Activated T-helper 17 cell treated with anti-CD3 and anti-CD28 coated beads, Interleukin-2, amount 50 U/mL, for 72 hours (primary cell): Measurements from ENCODE around the gene BMPR1A. TPM values are rescaled to one million over a fixed set of nuclear protein-coding genes. Genes with fewer than 3 reads are reported as not detected.
"Not testable (repeated sequence)": the region's sequence is repeated elsewhere in the genome, so short reads cannot be mapped to it uniquely, and the experiment has no call there.

Experiments
- ATAC-seq: fragments of 150-1000 bp; cut with Tn5 transposase; replicated peaks from 2 replicates; pipeline ENCODE4 v1.10.0; 2021; ENCODE audit warnings: mild to moderate bottlenecking, moderate library complexity
- H3K27ac Mint-ChIP-seq: one replicate; pipeline ENCODE4 v1.8.0; 2022; ENCODE audit warnings: mixed read lengths
- H3K27me3 Mint-ChIP-seq: one replicate; pipeline ENCODE4 v1.8.0; 2022; ENCODE audit warnings: mixed read lengths
- H3K36me3 Mint-ChIP-seq: one replicate; pipeline ENCODE4 v1.8.0; 2022; ENCODE audit warnings: low read depth, mild to moderate bottlenecking, mixed read lengths
- H3K4me1 Mint-ChIP-seq: one replicate; pipeline ENCODE4 v1.8.0; 2022; ENCODE audit warnings: mixed read lengths
- H3K4me3 Mint-ChIP-seq: one replicate; pipeline ENCODE4 v1.8.0; 2022; ENCODE audit warnings: mild to moderate bottlenecking, mixed read lengths
- H3K9me3 Mint-ChIP-seq: one replicate; pipeline ENCODE4 v1.8.0; 2022; ENCODE audit warnings: mixed read lengths
- total RNA-seq, 2 donors: library from RNA; stranded (reverse); gene quantifications; one replicate each; pipeline ENCODE4 v1.2.3, GENCODE V29; 2022

Gene BMPR1A
- total RNA-seq, 2 donors from 2014 or later = 11.1 to 14.4 TPM

DNA sequence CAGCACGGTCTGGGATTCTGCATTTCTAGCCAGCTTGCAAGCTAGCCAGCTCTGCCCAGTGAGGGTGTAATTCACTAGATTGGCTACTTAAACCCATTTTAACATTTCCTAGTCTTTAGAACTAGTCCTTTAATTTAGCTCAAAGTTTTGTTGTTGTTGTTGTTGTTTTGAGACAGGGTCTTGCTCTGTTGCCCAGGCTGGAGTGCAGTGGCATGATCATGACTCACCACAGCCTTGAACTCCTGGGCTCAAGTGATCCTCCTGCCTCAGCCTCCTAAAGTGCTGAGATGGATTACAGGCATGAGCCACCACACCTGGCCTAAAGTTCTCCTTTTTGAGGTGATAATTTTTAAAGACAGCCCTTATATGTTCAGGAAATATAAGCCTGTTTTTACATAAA, 94.1 kb downstream of the BMPR1A start:
- H3K27ac Mint-ChIP-seq = no peak overlapping the region
- H3K9me3 Mint-ChIP-seq = no peaks in the 10 kb centered on the region
- no peaks in the 10 kb centered on the region for H3K27me3 Mint-ChIP-seq
- no peak for ATAC-seq
- H3K4me1 Mint-ChIP-seq = no peaks in the 10 kb centered on the region
- no peak overlapping the region for H3K4me3 Mint-ChIP-seq
- peaks cover 20% of the 10 kb centered on the region for H3K36me3 Mint-ChIP-seq

DNA sequence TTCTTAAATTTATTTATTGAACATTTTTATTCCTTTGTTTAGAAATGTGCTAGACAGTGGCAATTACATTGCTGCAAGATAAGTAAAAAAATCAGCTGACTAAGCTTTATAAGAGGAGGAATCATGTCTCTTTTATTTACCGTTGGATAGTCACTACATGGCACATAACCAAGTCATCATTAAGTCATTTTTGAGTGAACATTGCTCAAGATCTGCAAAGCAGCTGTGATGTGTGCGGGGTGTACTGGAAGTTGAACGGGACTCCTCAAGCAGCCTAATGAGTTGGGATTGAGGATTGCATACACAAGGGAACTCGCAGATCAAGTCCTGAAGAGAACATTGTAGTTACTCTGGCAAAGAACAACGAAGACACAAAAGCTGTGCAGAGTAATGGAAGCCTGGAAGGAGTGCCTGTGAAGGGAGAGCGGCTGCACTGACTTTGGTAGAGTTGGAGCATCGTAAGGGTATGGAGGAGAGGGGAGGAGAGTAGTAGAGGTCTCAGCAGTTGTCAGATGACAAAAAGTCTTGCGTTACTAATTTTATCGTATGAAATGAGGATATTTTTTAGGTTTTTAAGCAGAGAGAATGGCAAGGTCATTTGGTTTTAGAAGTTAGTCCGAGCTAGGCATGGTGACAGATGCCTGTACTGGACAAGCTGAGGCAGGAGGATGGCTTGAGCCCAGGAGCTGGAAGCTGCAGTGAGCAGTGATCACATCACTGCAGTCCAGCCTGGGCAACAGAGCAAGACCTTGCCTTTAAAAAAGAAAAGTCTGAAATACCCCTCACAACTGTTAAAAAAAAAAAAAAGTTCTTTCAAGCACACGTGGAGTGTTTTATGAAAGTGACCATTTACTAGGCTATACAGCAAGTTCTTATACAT, 95.1 kb downstream of the BMPR1A start:
- H3K4me3 Mint-ChIP-seq = no peak overlapping the region
- peaks cover 20% of the 10 kb centered on the region for H3K36me3 Mint-ChIP-seq
- H3K27me3 Mint-ChIP-seq = no peaks in the 10 kb centered on the region
- no peak for ATAC-seq
- no peaks in the 10 kb centered on the region for H3K4me1 Mint-ChIP-seq
- no peak overlapping the region for H3K27ac Mint-ChIP-seq
- H3K9me3 Mint-ChIP-seq = no peaks in the 10 kb centered on the region

DNA sequence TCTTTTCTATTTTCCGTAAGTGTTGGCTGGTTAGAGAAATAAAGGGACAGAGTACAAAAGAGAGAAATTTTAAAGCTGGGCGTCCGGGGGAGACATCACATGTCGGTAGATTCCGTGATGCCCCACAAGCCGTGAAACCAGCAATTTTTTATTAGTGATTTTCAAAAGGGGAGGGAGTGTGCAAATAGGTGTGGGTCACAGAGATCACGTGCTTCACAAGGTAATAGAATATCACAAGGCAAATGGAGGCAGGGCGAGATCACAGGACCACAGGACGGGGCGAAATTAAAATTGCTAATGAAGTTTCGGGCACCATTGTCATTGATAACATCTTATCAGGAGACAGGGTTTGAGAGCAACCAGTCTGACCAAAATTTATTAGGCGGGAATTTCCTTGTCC, 97.2 kb downstream of the BMPR1A start:
- not testable (repeated sequence) for H3K27me3 Mint-ChIP-seq, H3K9me3 Mint-ChIP-seq, H3K4me3 Mint-ChIP-seq, H3K27ac Mint-ChIP-seq, ATAC-seq, H3K4me1 Mint-ChIP-seq
- peaks cover 20% of the 10 kb centered on the region for H3K36me3 Mint-ChIP-seq

DNA sequence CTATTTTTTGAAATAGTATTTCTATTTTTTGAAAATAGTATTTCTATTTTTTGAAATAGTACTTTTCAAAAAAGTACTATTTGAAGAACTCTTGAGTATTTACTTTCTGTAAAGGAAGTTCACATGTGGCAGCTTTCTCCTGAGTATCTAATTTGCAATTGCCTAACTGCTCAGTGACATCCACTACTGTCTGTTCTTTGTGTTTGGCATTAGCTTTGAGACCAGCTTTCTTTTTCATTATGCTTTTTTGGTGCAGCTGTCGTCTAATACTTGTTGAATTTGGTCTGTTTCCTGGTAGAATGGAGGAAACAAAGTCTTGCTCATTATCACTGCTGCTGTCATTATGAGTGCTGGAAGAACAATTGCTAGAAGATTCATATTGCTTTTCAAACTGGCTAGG, 99.1 kb downstream of the BMPR1A start:
- Mint-ChIP-seq H3K4me1 (no peaks in the 10 kb centered on the region), H3K9me3 (no peaks in the 10 kb centered on the region), H3K36me3 (peaks cover 20% of the 10 kb centered on the region), H3K27me3 (no peaks in the 10 kb centered on the region), H3K27ac (no peak overlapping the region), H3K4me3 (no peak overlapping the region)
- ATAC-seq = no peak

DNA sequence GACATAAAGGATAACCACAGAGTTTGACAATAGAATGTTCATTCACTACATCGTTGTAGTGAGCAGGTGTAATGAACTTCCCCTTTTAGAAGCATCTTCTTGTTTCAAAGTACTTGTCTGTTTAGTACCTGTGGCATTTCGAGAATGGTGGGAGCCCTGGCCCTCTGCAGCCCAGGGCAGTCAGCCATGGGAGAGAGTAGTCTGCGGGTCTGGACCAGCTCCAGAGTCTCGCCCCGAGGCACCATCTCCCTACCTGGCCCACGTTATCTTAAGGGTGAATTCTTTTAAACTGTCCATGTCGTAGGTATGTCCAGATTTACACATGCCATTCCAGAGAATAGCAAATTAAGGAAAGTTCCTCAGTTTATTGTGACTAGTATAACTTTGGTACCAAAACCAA, 99.7 kb downstream of the BMPR1A start:
- Mint-ChIP-seq H3K4me3 (no peak overlapping the region), H3K9me3 (no peaks in the 10 kb centered on the region), H3K4me1 (no peaks in the 10 kb centered on the region), H3K27me3 (no peaks in the 10 kb centered on the region), H3K27ac (no peak overlapping the region), H3K36me3 (peaks cover 20% of the 10 kb centered on the region)
- ATAC-seq = no peak

DNA sequence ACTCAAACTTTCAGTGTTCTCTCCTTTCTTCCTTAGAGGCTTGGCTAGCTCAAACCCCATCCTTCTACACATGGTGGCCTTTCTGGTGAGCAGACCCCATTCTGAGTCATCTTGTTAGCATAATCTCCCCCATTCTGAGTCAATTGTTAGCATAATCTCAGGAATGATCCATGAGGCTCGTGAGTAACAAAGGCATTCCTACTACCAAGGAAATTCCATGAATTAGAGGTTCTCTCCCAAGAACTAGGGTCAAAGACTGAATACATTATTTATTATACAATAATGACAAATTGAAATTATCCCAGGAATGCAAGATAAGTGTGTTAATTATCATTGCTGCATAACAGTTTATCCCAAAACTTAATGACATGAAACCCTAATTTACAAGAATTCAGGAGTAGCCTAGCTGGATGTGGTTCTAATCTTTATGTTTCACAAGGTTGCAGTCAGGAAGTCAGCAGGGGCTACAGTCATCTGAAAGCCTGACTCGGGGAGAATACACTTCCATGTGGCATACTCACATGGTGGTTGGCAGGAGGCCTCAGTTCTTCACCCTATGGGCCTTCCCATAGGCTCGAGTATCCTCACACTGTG, 100.8 kb downstream of the BMPR1A start:
- no peak overlapping the region for H3K4me3 Mint-ChIP-seq
- no peaks in the 10 kb centered on the region for H3K27me3 Mint-ChIP-seq
- peaks cover 9% of the 10 kb centered on the region for H3K36me3 Mint-ChIP-seq
- no peak for ATAC-seq
- H3K9me3 Mint-ChIP-seq = no peaks in the 10 kb centered on the region
- no peaks in the 10 kb centered on the region for H3K4me1 Mint-ChIP-seq
- no peak overlapping the region for H3K27ac Mint-ChIP-seq

DNA sequence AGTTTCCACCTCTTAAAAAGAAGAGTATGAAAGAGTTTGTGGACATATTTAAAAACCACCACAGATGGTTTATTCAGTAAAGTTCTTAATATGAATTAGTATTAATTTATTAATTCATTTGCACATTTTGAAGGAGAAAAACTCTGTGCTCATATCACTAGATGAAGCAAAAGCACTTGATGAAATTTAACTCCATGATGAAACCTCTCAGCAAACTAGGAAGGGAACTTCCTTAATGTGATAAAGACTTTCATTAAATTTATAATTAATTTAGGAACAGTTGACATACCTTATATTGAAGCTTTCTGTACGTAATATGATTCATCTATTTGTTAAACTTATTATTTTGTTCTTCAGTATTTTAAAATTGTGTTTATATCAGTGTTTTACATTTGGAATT, 101.6 kb downstream of the BMPR1A start:
- H3K4me1 Mint-ChIP-seq = no peaks in the 10 kb centered on the region
- no peak overlapping the region for H3K27ac Mint-ChIP-seq
- ATAC-seq = no peak
- no peaks in the 10 kb centered on the region for H3K27me3 Mint-ChIP-seq
- H3K9me3 Mint-ChIP-seq = no peaks in the 10 kb centered on the region
- H3K4me3 Mint-ChIP-seq = no peak overlapping the region
- peaks cover 5% of the 10 kb centered on the region for H3K36me3 Mint-ChIP-seq

DNA sequence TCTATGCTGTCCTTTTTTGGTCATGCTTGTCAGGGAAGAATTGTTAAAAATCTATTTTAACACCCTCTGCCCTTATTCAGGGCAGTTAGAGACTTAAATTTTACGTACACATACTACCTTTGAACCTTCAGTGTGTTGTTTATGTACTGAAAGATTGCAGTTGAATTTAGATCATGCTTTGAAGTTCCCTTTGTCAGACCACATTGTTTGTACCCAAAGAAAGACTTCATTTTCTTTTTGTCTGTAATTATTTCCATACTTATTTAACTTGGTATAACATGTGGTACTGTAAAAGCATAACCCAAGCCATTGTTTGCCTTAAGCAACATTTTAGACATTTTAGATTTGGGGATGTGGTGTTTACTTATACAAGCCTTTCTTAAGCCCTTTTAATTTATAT, 104.9 kb downstream of the BMPR1A start:
- ATAC-seq = no peak
- no peaks in the 10 kb centered on the region for H3K9me3 Mint-ChIP-seq

DNA sequence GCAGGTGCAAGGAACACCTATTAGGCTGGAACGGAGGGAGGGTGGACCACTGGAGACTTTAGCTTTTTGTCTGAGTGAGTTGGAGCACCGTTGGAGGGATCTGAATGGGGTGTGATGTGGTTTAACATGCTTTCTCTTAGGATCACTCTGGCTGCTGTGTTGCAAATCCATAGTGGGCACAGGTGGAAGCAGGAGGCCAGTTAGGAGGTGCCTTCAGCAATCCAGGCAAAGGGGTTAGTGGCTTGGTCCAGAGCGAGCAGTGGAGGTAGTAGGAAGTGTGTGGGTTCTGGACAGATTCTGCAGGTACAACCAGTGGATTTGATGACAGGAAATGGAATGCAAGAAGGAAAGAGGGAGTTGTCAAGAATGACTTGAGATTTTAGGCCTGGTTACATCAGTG, 106.0 kb downstream of the BMPR1A start:
- no peaks in the 10 kb centered on the region for H3K4me1 Mint-ChIP-seq
- no peak for ATAC-seq
- H3K27ac Mint-ChIP-seq = no peak overlapping the region
- H3K36me3 Mint-ChIP-seq = no peaks in the 10 kb centered on the region
- no peaks in the 10 kb centered on the region for H3K9me3 Mint-ChIP-seq
- H3K27me3 Mint-ChIP-seq = no peaks in the 10 kb centered on the region
- no peak overlapping the region for H3K4me3 Mint-ChIP-seq

More for the DNA sequence above, 104.9 kb downstream of the BMPR1A start:
- no peak overlapping the region for H3K27ac Mint-ChIP-seq
- H3K4me3 Mint-ChIP-seq = no peak overlapping the region
- no peaks in the 10 kb centered on the region for H3K4me1 Mint-ChIP-seq
- no peaks in the 10 kb centered on the region for H3K36me3 Mint-ChIP-seq
- H3K27me3 Mint-ChIP-seq = no peaks in the 10 kb centered on the region

DNA sequence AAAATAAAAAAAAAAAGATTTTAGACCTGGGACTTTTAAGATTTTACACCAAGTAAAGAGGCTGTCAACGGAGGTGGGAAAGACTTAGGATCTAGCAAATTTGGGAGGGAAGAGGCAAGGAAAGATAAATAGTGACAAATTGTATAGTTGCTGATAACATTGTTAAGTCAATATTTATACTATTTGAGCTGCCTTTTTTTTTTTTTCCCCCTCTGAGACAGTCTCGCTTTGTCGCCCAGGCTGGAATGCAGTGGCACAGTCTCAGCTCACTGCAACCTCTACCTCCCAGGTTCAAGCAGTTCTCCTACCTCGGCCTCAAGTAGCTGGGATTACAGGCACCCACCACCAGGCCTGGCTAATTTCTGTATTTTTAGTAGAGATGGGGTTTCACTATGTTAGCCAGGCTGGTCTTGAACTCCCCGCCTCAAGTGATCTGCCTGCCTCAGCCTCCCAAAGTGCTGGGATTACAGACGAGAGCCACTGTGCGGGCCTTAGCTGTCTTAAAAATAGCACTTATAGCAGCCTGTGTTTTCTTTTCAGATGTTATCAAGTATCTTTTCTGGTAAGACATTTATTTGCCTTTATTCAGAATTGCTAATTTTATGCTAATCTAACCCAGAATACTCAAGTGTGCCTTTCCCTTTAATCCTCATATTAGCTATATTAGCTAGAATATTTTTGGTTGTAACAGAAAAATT, 106.5 kb downstream of the BMPR1A start:
- no peaks in the 10 kb centered on the region for H3K4me1 Mint-ChIP-seq
- H3K4me3 Mint-ChIP-seq = no peak overlapping the region
- no peak overlapping the region for H3K27ac Mint-ChIP-seq
- ATAC-seq = no peak
- no peaks in the 10 kb centered on the region for H3K27me3 Mint-ChIP-seq
- H3K36me3 Mint-ChIP-seq = no peaks in the 10 kb centered on the region
- no peaks in the 10 kb centered on the region for H3K9me3 Mint-ChIP-seq

DNA sequence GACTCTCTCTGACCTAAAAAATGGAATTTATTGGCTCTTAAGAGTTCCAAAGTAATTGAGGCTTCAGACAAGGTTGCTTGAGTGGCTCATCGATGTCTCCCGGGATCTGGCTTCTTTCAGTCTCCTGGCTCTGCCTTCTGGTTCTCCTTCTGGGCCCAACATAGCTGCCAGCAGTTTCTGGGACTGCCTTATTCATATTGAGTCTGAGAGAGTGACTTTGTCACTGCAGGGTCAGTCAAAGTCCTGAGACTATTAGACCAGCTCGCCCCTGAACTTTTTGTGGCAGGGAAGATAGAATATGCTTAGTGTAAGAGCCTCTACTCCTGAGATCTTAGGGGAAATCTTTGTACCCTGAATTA, 107.0 kb downstream of the BMPR1A start:
- no peaks in the 10 kb centered on the region for H3K27me3 Mint-ChIP-seq
- H3K27ac Mint-ChIP-seq = no peak overlapping the region
- no peak for ATAC-seq
- H3K4me3 Mint-ChIP-seq = no peak overlapping the region
- no peaks in the 10 kb centered on the region for H3K36me3 Mint-ChIP-seq
- H3K4me1 Mint-ChIP-seq = no peaks in the 10 kb centered on the region
- H3K9me3 Mint-ChIP-seq = no peaks in the 10 kb centered on the region

DNA sequence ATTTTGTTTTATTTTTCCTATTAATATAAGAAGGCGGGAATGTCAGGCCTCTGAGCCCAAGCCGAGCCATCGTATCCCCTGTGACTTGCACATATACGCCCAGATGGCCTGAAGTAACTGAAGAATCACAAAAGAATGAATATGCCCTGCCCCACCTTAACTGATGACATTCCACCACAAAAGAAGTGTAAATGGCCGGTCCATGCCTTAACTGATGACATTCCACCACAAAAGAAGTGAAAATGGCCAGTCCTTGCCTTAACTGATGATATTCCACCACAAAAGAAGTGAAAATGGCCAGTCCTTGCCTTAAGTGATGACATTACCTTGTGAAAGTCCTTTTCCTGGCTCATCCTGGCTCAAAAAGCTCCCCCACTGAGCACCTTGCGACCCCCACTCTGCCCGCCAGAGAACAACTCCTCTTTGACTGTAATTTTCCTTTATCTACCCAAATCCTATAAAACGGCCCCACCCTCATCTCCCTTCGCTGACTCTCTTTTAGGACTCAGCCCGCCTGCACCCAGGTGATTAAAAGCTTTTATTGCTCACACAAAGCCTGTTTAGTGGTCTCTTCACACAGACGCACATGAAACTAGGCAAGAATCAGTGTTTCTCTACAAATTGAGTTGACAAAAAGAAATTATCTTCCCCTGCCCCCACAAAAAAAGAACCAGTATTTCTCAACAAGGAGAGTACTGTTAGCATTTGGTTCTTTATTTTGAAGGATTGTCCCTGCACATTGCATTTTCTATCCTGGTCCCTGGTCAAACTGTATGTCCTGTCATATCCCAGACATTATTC, 108.8 kb downstream of the BMPR1A start:
- H3K36me3 Mint-ChIP-seq = not testable (repeated sequence)

DNA sequence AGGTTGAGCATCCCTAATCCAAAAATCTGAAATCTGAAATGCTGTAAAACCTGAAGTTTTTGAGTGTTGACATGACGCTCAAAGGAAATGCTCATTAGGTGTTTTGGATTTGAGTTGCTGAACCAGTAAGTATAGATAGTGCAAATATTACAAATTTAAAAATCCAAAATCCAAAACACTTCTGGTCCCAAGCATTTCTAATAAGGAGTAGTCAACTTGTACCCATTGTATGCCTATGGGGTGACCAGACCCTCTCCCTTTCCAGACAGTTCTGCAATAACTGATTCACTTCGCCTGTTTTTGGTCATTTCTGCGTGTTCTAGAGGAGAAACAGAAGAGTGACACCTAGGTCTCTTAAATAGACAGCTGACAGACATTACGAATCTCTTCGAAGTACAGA, 110.7 kb downstream of the BMPR1A start:
- H3K4me3 Mint-ChIP-seq = no peak overlapping the region
- no peaks in the 10 kb centered on the region for H3K9me3 Mint-ChIP-seq
- no peaks in the 10 kb centered on the region for H3K27me3 Mint-ChIP-seq
- H3K36me3 Mint-ChIP-seq = no peaks in the 10 kb centered on the region
- no peaks in the 10 kb centered on the region for H3K4me1 Mint-ChIP-seq
- no peak overlapping the region for H3K27ac Mint-ChIP-seq
- ATAC-seq = no peak

More for the DNA sequence above, 108.8 kb downstream of the BMPR1A start:
- H3K27ac Mint-ChIP-seq = peak overlapping the region; percentile 13
- H3K4me1 Mint-ChIP-seq, H3K4me3 Mint-ChIP-seq, ATAC-seq, H3K27me3 Mint-ChIP-seq, H3K9me3 Mint-ChIP-seq: not testable (repeated sequence)

DNA sequence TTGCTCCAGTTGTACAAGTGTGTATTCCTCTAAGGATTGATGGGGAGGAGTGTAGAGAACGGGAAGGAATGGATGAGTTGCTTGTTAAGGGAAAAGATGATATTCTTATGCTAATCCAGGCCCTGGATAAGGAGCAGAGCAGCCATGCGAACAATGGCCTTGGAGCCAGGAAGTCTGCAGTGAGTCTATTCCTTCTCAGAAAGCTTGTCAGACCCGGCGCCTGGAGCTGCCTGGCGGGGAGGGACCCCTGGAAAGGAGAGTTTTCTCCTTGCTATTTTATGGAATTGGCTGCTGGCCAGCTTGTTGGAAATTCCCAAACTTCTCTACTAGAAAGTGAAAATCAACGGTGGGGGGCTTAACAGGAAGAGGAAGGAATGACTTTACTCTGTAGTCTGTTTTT, 111.9 kb downstream of the BMPR1A start:
- H3K9me3 Mint-ChIP-seq = no peaks in the 10 kb centered on the region
- no peak overlapping the region for H3K27ac Mint-ChIP-seq
- no peaks in the 10 kb centered on the region for H3K36me3 Mint-ChIP-seq
- ATAC-seq = no peak
- no peak overlapping the region for H3K4me3 Mint-ChIP-seq
- H3K27me3 Mint-ChIP-seq = no peaks in the 10 kb centered on the region
- H3K4me1 Mint-ChIP-seq = no peaks in the 10 kb centered on the region
